Choroid plexus epithelial cell (primary cell): Measurements from ENCODE around the gene RAI14.
A peak's percentile ranks its signal among the peaks of the same experiment; 100 is the strongest.

ENCODE experiments used
- DNase-seq: peaks from one replicate; pipeline ENCODE4 v3.0.0-alpha.2; 2010; ENCODE audit warnings: low read depth
- H3K4me3 ChIP-seq: 2 replicates; pipeline ENCODE4 v1.5.1; 2011; ENCODE audit warnings: low read depth, mild to moderate bottlenecking, control low read depth, low read length, moderate library complexity
- TF ChIP-seq, protein P1 (sequence below): conservative IDR thresholded peaks from 2 replicates; pipeline ENCODE4 v1.5.1; 2011; ENCODE audit warnings: low read depth, mild to moderate bottlenecking, control low read depth, inconsistent platforms, low read length, moderate library complexity

RAI14 gene

DNA sequence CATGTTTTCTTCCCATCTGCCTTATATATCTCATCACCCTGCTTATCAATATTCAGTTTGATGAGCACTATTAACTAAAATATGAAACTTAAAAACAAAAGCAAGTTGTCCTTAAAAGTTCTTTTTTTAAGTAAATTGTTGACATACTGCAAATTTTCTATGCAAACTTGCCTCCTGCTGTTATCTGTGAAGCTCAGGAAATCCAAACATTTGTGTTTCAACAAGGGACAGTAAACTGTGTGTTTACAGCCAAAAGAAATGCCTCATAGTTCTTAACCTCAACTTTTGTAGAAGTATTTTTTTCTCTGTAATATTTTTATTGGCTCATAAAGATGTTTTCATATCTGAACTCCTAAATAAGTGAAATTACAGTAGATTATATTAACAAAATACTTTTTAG lies 175.2 kb downstream of the RAI14 start:
- no peak overlapping the region for H3K4me3 ChIP-seq
- TF ChIP-seq, protein P1, sequence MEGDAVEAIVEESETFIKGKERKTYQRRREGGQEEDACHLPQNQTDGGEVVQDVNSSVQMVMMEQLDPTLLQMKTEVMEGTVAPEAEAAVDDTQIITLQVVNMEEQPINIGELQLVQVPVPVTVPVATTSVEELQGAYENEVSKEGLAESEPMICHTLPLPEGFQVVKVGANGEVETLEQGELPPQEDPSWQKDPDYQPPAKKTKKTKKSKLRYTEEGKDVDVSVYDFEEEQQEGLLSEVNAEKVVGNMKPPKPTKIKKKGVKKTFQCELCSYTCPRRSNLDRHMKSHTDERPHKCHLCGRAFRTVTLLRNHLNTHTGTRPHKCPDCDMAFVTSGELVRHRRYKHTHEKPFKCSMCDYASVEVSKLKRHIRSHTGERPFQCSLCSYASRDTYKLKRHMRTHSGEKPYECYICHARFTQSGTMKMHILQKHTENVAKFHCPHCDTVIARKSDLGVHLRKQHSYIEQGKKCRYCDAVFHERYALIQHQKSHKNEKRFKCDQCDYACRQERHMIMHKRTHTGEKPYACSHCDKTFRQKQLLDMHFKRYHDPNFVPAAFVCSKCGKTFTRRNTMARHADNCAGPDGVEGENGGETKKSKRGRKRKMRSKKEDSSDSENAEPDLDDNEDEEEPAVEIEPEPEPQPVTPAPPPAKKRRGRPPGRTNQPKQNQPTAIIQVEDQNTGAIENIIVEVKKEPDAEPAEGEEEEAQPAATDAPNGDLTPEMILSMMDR = no peak
- peak; percentile 55 for DNase-seq

DNA sequence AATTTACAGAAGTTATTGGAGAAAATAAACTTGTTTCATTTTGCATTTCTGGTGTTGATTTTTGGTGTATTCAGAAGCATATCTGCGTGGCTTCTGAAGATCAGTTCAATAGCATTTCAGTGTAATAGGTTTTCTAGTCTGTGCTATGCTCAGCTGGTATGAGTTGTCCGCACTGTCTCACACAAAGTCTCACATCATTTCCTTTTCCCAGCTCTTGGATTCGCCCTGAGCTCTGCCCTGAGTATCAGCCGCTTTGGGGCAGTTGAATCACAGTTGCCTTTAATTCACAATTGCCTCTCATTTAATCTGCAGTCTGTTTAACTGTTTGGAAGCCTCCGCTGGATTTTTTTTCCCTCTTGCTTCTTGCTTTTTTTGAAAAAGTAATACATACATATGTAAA lies 176.4 kb downstream of the RAI14 start:
- H3K4me3 ChIP-seq = no peak overlapping the region
- no peak for DNase-seq
- TF ChIP-seq, protein P1 = no peak

DNA sequence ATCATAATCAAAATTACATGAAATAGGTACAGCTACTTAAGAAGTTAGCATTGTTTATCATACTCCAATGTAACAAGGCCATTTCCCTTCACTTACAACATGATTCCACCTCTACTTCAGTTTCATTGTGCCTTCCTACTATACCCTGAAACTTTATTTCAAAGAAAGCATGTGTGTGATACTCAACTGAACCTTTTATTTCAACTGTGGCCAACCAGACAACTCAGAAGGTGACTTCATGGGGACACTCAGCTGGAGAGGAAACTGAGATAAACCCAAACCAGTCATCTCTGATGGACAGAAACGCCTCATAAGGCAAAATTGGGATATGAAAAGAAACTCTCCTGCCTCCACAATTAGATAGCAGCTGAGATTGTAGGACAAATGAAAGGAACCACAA lies 177.0 kb downstream of the RAI14 start:
- no peak for DNase-seq
- no peak overlapping the region for H3K4me3 ChIP-seq
- TF ChIP-seq, protein P1 = no peak

DNA sequence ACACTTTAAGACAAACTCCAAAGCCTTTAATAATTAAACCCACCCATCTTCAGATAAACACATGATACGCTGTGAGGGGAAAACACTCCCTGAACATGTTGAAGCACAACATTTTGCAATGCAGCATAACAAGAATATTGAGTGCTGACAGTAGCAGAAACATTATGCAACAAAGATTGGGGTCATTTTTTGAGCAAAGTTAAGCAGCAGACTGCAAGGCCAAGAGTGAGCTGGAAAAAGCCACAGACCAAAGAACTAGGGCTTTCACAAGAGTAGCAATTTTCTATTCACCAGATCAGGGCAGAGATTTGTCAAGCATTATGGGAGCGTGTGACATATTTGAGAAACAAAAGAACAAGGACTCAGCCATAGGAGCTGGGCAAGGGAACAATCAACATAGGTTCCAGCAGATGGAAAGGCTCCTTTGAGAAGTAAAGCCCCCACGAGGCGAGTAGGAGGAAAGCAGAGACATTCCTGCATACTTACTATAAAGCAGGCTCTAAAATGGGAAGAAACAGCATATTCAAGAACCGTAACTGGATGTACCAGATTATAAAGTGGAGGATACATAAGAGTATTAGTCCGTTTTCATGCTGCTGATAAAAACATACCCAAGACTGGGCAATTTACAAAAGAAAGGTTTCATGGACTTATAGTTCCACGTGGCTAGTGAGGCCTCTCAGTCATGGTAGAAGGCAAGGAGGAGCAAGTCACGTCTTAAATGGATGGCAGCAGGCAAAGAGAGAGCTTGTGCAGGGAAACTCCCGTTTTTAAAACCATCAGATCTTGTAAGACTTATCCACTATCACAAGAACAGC lies 178.1 kb downstream of the RAI14 start:
- TF ChIP-seq, protein P1 = peak; percentile 10
- no peak overlapping the region for H3K4me3 ChIP-seq
- peak; percentile 85 for DNase-seq

DNA sequence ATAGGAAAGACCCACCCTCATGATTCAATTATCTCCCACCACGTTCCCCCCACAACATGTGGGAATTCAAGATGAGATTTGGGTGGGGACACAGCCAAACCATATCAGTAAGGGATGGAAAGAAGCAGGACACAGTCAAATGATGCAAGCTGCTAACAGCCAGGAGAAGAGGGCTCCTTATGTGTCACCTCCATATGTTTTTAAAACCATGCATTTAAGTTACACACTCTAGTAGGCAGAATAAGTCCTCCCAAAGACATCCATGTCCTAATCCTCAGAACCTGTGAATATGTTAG lies 178.6 kb downstream of the RAI14 start:
- TF ChIP-seq, protein P1 = no peak
- no peak overlapping the region for H3K4me3 ChIP-seq
- DNase-seq = no peak

DNA sequence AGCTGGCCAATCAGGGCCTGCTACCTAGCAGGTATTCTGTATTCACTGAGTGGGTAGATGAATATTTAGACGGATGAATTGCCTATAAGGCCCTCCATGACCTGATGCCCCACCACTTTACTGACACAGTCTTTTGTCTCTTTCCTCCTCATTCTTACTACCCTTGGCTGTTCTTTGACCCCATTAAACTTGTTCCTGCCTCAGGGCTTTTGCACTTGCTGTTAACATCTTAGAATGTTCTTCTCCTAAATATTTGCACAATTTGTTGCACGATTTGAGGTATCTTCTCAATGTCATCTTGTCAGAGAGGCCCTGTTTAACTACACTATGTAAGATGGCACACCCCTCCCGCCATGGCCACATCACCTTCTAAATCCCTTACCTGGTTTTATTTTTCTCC lies 179.5 kb downstream of the RAI14 start:
- TF ChIP-seq, protein P1 = no peak

More for the DNA sequence above, 179.5 kb downstream of the RAI14 start:
- no peak for DNase-seq
- H3K4me3 ChIP-seq = no peak overlapping the region
